Measurements from ENCODE around the gene UBE2Q2.
"Not testable (repeated sequence)": the region's sequence is repeated elsewhere in the genome, so short reads cannot be mapped to it uniquely, and the experiment has no call there.

The UBE2Q2 gene

DNA sequence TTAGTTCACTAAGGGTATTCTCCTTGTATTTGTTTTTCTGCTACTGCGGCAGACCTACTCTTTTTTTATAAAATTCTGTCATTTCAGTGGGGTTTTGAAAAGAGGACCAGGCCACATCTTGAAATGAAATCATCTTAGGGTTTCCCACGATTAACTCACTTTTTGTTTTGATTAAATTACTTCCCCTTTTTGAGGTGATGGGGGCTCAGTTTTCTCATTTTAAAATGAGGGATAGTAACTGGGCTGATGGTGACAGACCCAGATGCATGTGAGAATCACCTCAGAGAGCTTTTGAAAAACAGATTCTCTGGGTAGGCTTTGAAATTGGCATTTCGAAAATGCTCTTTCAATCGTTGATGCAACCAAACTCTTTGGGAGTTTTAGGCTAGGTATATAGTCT is 24.2 kb downstream of the UBE2Q2 start:
- H3K4me1 ChIP-seq (ENCODE audit: control insufficient read depth in 2 of 2, insufficient read depth in 1 of 2, low read depth in 1 of 2, low read length in 2 of 2): no peaks in the 10 kb centered on the region
- H3K4me2 ChIP-seq (ENCODE audit: insufficient read depth, low read length, poor library complexity, severe bottlenecking): no peak overlapping the region
- H3K27me3 ChIP-seq (ENCODE audit: control insufficient read depth in 3 of 3, insufficient read depth in 3 of 3, low read depth in 1 of 3, low read length in 3 of 3): no peaks in the 10 kb centered on the region
- H3K14ac ChIP-seq (ENCODE audit: low read length): no peak overlapping the region
- no peak overlapping the region for H3K18ac ChIP-seq (ENCODE audit: low read length)
- no peak overlapping the region for H2BK120ac ChIP-seq (ENCODE audit: low read depth, low read length)
- H3K36me3 ChIP-seq (replicated peaks in 1 of 2; ENCODE audit: control insufficient read depth in 2 of 2, insufficient read depth in 2 of 2, low read length in 2 of 2): peaks cover 2 to 60% of the 10 kb centered on the region in 2 donors
- WGBS, 2 donors (ENCODE audit: extremely low coverage in 2 of 2, insufficient read length in 2 of 2, insufficient replicate concordance in 1 of 2): no CpG with 5 or more reads among the region's 4 CpGs
- H3K27ac ChIP-seq (replicated peaks; ENCODE audit: low read length): no peak overlapping the region
- H2BK5ac ChIP-seq (ENCODE audit: low read length): no peak overlapping the region
- no peak overlapping the region for H2AK5ac ChIP-seq (ENCODE audit: low read depth, low read length)
- H4K8ac ChIP-seq (ENCODE audit: low read depth, low read length): no peak overlapping the region
- no peak overlapping the region for H2BK12ac ChIP-seq (ENCODE audit: low read length)
- no peak overlapping the region for H3K4ac ChIP-seq (ENCODE audit: low read length)
- no peak overlapping the region for H4K91ac ChIP-seq (ENCODE audit: low read depth, low read length, poor library complexity)
- peaks cover 0 to 5% of the 10 kb centered on the region in 2 donors for H3K9me3 ChIP-seq (replicated peaks in 1 of 2; ENCODE audit: control insufficient read depth in 2 of 2, insufficient read depth in 1 of 2, low read depth in 1 of 2, low read length in 2 of 2)
- no peak overlapping the region for H3K23ac ChIP-seq (ENCODE audit: low read depth, low read length, poor library complexity)
- H2BK15ac ChIP-seq (ENCODE audit: low read length): no peak overlapping the region
- H2AFZ ChIP-seq (ENCODE audit: low read length): no peak overlapping the region
- no peaks in the 10 kb centered on the region for H3K79me1 ChIP-seq (ENCODE audit: low read depth, low read length)
- no peak overlapping the region for H3K4me3 ChIP-seq (ENCODE audit: low read length in 2 of 2)
- no peak for DNase-seq (ENCODE audit: low spot score)
- H3K9ac ChIP-seq (ENCODE audit: low read depth, low read length, poor library complexity): no peak overlapping the region

DNA sequence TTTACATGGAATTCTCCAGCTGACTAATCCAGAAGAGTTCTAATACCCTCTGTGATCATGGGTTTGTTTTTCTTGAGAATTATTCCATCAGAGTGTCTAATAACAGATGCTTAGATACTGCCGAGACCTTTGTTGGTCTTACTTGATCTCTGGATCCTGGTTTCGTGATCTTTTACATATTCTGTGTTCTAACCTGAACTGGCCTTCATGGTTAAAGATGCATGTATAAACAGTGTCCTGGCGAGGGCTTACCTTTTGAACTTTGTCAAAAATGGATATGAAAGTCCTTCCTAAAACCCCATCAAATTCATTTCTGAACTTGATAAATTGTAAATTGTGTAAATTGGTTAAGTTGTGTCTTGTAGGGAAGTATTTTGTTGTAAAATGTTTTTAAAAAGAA is 24.8 kb downstream of the UBE2Q2 start:
- Histone ChIP-seq H3K4me3 (ENCODE audit: low read length in 2 of 2) (no peak overlapping the region), H2AK5ac (ENCODE audit: low read depth, low read length) (no peak overlapping the region), H3K18ac (ENCODE audit: low read length) (no peak overlapping the region), H3K9ac (ENCODE audit: low read depth, low read length, poor library complexity) (no peak overlapping the region), H3K36me3 (replicated peaks in 1 of 2; ENCODE audit: control insufficient read depth in 2 of 2, insufficient read depth in 2 of 2, low read length in 2 of 2) (peaks cover under 1 to 61% of the 10 kb centered on the region in 2 donors), H2AFZ (ENCODE audit: low read length) (no peak overlapping the region), H2BK15ac (ENCODE audit: low read length) (no peak overlapping the region), H2BK5ac (ENCODE audit: low read length) (no peak overlapping the region), H3K4me2 (ENCODE audit: insufficient read depth, low read length, poor library complexity, severe bottlenecking) (no peak overlapping the region), H4K8ac (ENCODE audit: low read depth, low read length) (no peak overlapping the region), H3K9me3 (replicated peaks in 1 of 2; ENCODE audit: control insufficient read depth in 2 of 2, insufficient read depth in 1 of 2, low read depth in 1 of 2, low read length in 2 of 2) (peaks cover 0 to 5% of the 10 kb centered on the region in 2 donors), H3K4me1 (ENCODE audit: control insufficient read depth in 2 of 2, insufficient read depth in 1 of 2, low read depth in 1 of 2, low read length in 2 of 2) (no peaks in the 10 kb centered on the region), H3K27ac (replicated peaks; ENCODE audit: low read length) (no peak overlapping the region), H3K79me1 (ENCODE audit: low read depth, low read length) (no peaks in the 10 kb centered on the region), H3K23ac (ENCODE audit: low read depth, low read length, poor library complexity) (no peak overlapping the region), H3K4ac (ENCODE audit: low read length) (no peak overlapping the region), H4K91ac (ENCODE audit: low read depth, low read length, poor library complexity) (no peak overlapping the region), H2BK12ac (ENCODE audit: low read length) (no peak overlapping the region), H3K14ac (ENCODE audit: low read length) (no peak overlapping the region), H3K27me3 (ENCODE audit: control insufficient read depth in 3 of 3, insufficient read depth in 3 of 3, low read depth in 1 of 3, low read length in 3 of 3) (no peaks in the 10 kb centered on the region), H2BK120ac (ENCODE audit: low read depth, low read length) (no peak overlapping the region)
- DNase-seq (ENCODE audit: low spot score): no peak
- no CpG with 5 or more reads among the region's 3 CpGs for WGBS, 2 donors (ENCODE audit: extremely low coverage in 2 of 2, insufficient read length in 2 of 2, insufficient replicate concordance in 1 of 2)

DNA sequence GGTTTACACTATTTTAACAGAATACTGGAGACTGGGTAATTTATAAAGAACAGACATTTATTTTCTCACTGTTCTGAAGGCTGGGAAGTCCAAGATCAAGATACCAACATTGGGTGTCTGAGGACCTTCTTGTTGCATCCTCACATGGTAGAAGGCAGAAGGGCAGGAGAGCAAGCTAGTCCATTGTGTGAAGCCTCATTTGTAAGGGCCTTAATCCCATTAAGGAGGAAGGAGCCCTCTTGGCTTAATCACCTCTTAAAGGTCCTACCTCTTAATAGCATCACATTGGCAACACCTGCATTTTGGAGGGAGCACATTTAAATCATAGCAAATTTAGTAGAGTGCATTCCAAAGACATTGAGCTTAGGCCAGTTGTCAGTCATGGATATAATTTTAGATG is 26.2 kb downstream of the UBE2Q2 start:
- no peak overlapping the region for H4K8ac ChIP-seq (ENCODE audit: low read depth, low read length)
- no peak overlapping the region for H3K4me2 ChIP-seq (ENCODE audit: insufficient read depth, low read length, poor library complexity, severe bottlenecking)
- H2BK5ac ChIP-seq (ENCODE audit: low read length): no peak overlapping the region
- H2BK12ac ChIP-seq (ENCODE audit: low read length): no peak overlapping the region
- H2BK15ac ChIP-seq (ENCODE audit: low read length): no peak overlapping the region
- no peak overlapping the region for H3K14ac ChIP-seq (ENCODE audit: low read length)
- H4K91ac ChIP-seq (ENCODE audit: low read depth, low read length, poor library complexity): no peak overlapping the region
- no peak overlapping the region for H3K4me3 ChIP-seq (ENCODE audit: low read length in 2 of 2)
- H3K27ac ChIP-seq (replicated peaks; ENCODE audit: low read length): no peak overlapping the region
- H2BK120ac ChIP-seq (ENCODE audit: low read depth, low read length): no peak overlapping the region
- peaks cover 5 to 65% of the 10 kb centered on the region in 2 donors for H3K36me3 ChIP-seq (replicated peaks in 1 of 2; ENCODE audit: control insufficient read depth in 2 of 2, insufficient read depth in 2 of 2, low read length in 2 of 2)
- H3K23ac ChIP-seq (ENCODE audit: low read depth, low read length, poor library complexity): no peak overlapping the region
- H3K9me3 ChIP-seq (replicated peaks in 1 of 2; ENCODE audit: control insufficient read depth in 2 of 2, insufficient read depth in 1 of 2, low read depth in 1 of 2, low read length in 2 of 2): peaks cover 0 to 5% of the 10 kb centered on the region in 2 donors
- H3K4ac ChIP-seq (ENCODE audit: low read length): no peak overlapping the region
- H3K18ac ChIP-seq (ENCODE audit: low read length): no peak overlapping the region
- no peaks in the 10 kb centered on the region for H3K27me3 ChIP-seq (ENCODE audit: control insufficient read depth in 3 of 3, insufficient read depth in 3 of 3, low read depth in 1 of 3, low read length in 3 of 3)
- no peaks in the 10 kb centered on the region for H3K4me1 ChIP-seq (ENCODE audit: control insufficient read depth in 2 of 2, insufficient read depth in 1 of 2, low read depth in 1 of 2, low read length in 2 of 2)
- H2AFZ ChIP-seq (ENCODE audit: low read length): no peak overlapping the region
- no peak overlapping the region for H2AK5ac ChIP-seq (ENCODE audit: low read depth, low read length)
- no peak for DNase-seq (ENCODE audit: low spot score)
- H3K9ac ChIP-seq (ENCODE audit: low read depth, low read length, poor library complexity): no peak overlapping the region
- H3K79me1 ChIP-seq (ENCODE audit: low read depth, low read length): no peaks in the 10 kb centered on the region

DNA sequence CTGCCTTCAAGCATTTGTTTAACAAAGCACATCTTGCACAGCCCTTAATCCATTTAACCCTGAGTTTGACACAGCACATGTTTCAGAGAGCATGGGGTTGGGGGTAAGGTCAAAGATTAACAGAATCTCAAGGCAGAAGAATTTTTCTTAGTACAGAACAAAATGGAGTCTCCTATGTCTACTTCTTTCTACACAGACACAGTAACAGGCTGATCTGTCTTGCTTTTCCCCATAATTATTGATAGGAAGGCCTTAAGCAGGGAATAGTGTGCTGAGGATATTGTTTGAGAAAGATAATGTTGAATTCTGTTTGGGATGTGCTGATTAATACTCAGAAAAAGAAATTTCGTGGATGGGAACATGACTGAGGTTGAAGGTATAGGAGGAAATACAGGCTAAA is 28.3 kb downstream of the UBE2Q2 start:
- not testable (repeated sequence) for H3K9me3 ChIP-seq (replicated peaks in 1 of 2; ENCODE audit: control insufficient read depth in 2 of 2, insufficient read depth in 1 of 2, low read depth in 1 of 2, low read length in 2 of 2); H3K4me3 ChIP-seq (ENCODE audit: low read length in 2 of 2); H3K4me2 ChIP-seq (ENCODE audit: insufficient read depth, low read length, poor library complexity, severe bottlenecking); H3K4ac ChIP-seq (ENCODE audit: low read length); H3K27ac ChIP-seq (replicated peaks; ENCODE audit: low read length); H2AFZ ChIP-seq (ENCODE audit: low read length); H2BK120ac ChIP-seq (ENCODE audit: low read depth, low read length); H3K9ac ChIP-seq (ENCODE audit: low read depth, low read length, poor library complexity); H4K8ac ChIP-seq (ENCODE audit: low read depth, low read length); H3K79me1 ChIP-seq (ENCODE audit: low read depth, low read length); H4K91ac ChIP-seq (ENCODE audit: low read depth, low read length, poor library complexity); H3K23ac ChIP-seq (ENCODE audit: low read depth, low read length, poor library complexity); DNase-seq (ENCODE audit: low spot score); H2BK5ac ChIP-seq (ENCODE audit: low read length); H3K18ac ChIP-seq (ENCODE audit: low read length); H2BK15ac ChIP-seq (ENCODE audit: low read length); H2BK12ac ChIP-seq (ENCODE audit: low read length); H3K14ac ChIP-seq (ENCODE audit: low read length); H2AK5ac ChIP-seq (ENCODE audit: low read depth, low read length); H3K4me1 ChIP-seq (ENCODE audit: control insufficient read depth in 2 of 2, insufficient read depth in 1 of 2, low read depth in 1 of 2, low read length in 2 of 2); H3K27me3 ChIP-seq (ENCODE audit: control insufficient read depth in 3 of 3, insufficient read depth in 3 of 3, low read depth in 1 of 3, low read length in 3 of 3)
- WGBS, 2 donors (ENCODE audit: extremely low coverage in 2 of 2, insufficient read length in 2 of 2, insufficient replicate concordance in 1 of 2): no CpG with 5 or more reads among the region's 1 CpG
- H3K36me3 ChIP-seq (replicated peaks in 1 of 2; ENCODE audit: control insufficient read depth in 2 of 2, insufficient read depth in 2 of 2, low read length in 2 of 2): peaks cover 5 to 75% of the 10 kb centered on the region in 2 donors
